Naive thymus-derived CD4-positive, alpha-beta T cell (primary cell): Measurements from ENCODE around the gene LRRC8D. TPM values are rescaled to one million over a fixed set of nuclear protein-coding genes. Genes with fewer than 3 reads are reported as not detected.

Experiments
- ATAC-seq: fragments of 150-1000 bp; cut with Tn5 transposase; 2 replicates; pipeline ENCODE4 v1.10.0; 2021; ENCODE audit warnings: mild to moderate bottlenecking, moderate library complexity
- CTCF ChIA-PET: fragments of 350-600 bp; sonication (Branson Sonifier 250); formaldehyde crosslinking; loops from one replicate; lab custom pipeline; 2021; ENCODE audit warnings: antibody characterized with exemption; lab: Charles Lee
- POLR2A ChIA-PET: fragments of 350-600 bp; sonication (Branson Sonifier 250); formaldehyde crosslinking; loops from one replicate; lab custom pipeline; 2021; ENCODE audit warnings: antibody characterized with exemption, inconsistent platforms; lab: Charles Lee
- DNase-seq, 9 donors: peaks; one replicate each; pipeline versions ENCODE4 v3.0.0 to v3.0.0-alpha.2; 2020 to 2022; ENCODE audit warnings: mixed read lengths in 1 of 9
- H3K27ac ChIP-seq: one replicate; pipeline ENCODE4 v1.7.0; 2013; ENCODE audit warnings: mild to moderate bottlenecking, low read depth, low read length, moderate library complexity
- H3K27me3 ChIP-seq, 2 donors: one replicate each; pipeline ENCODE4 v1.7.0; 2013; ENCODE audit warnings: low read length in 2 of 2, mild to moderate bottlenecking in 2 of 2, moderate library complexity in 2 of 2; ENCODE audit not compliant: control insufficient read depth in 2 of 2, insufficient read depth in 2 of 2
- H3K36me3 ChIP-seq, 3 experiments: 1 replicate in 2 of 3; 2 replicates in 1 of 3; pipeline ENCODE4 v1.7.0; 2013; ENCODE audit warnings: low read length in 3 of 3, mild to moderate bottlenecking in 3 of 3, moderate library complexity in 1 of 3; ENCODE audit not compliant: insufficient read depth in 3 of 3, control insufficient read depth in 2 of 3
- H3K4me1 ChIP-seq, 2 donors: one replicate each; pipeline ENCODE4 v1.7.0; 2013; ENCODE audit warnings: low read length in 2 of 2, mild to moderate bottlenecking in 2 of 2, moderate library complexity in 1 of 2; ENCODE audit not compliant: control insufficient read depth in 2 of 2, insufficient read depth in 2 of 2
- H3K4me3 ChIP-seq: 2 replicates; pipeline ENCODE4 v1.7.0; 2013; ENCODE audit warnings: mild to moderate bottlenecking, low read length
- H3K9me3 ChIP-seq, 3 experiments: 1 replicate in 2 of 3; 2 replicates in 1 of 3; pipeline ENCODE4 v1.7.0; 2013; ENCODE audit warnings: low read length in 3 of 3; ENCODE audit not compliant: control insufficient read depth in 2 of 3
- H3K27ac Mint-ChIP-seq, 9 donors: one replicate each; pipeline ENCODE4 v1.8.0; 2020 to 2022; ENCODE audit warnings: mixed read lengths in 9 of 9, mild to moderate bottlenecking in 8 of 9, moderate library complexity in 5 of 9, inconsistent platforms in 2 of 9
- H3K27me3 Mint-ChIP-seq, 5 donors: one replicate each; pipeline ENCODE4 v1.8.0; 2021 to 2022; ENCODE audit warnings: mixed read lengths in 5 of 5, mild to moderate bottlenecking in 1 of 5
- H3K36me3 Mint-ChIP-seq, 5 donors: one replicate each; pipeline ENCODE4 v1.8.0; 2020 to 2022; ENCODE audit warnings: mixed read lengths in 5 of 5, mild to moderate bottlenecking in 3 of 5, inconsistent platforms in 1 of 5
- H3K4me1 Mint-ChIP-seq, 7 donors: one replicate each; pipeline ENCODE4 v1.8.0; 2020 to 2022; ENCODE audit warnings: mixed read lengths in 7 of 7, mild to moderate bottlenecking in 3 of 7, inconsistent platforms in 1 of 7
- H3K4me3 Mint-ChIP-seq, 10 donors: one replicate each; pipeline ENCODE4 v1.8.0; 2020 to 2022; ENCODE audit warnings: mild to moderate bottlenecking in 10 of 10, mixed read lengths in 10 of 10, moderate library complexity in 6 of 10, inconsistent platforms in 2 of 10
- H3K9me3 Mint-ChIP-seq, 11 donors: one replicate each; pipeline ENCODE4 v1.8.0; 2020 to 2022; ENCODE audit warnings: mixed read lengths in 11 of 11, mild to moderate bottlenecking in 4 of 11, inconsistent platforms in 1 of 11, moderate library complexity in 1 of 11
- intact Hi-C, 2 donors: fragments of 100-400 bp; cut with micrococcal nuclease; formaldehyde crosslinking; loops; one replicate each; pipeline ENCODE4 v1.15.1; 2023
- polyA plus RNA-seq, 2 donors: library from polyadenylated mRNA; unstranded; fragments of 300-500 nt; fragmentation: Illumina TruSeq; gene quantifications; one replicate each; pipeline ENCODE4 v1.2.3, GENCODE V29; 2021
- total RNA-seq, 6 experiments: library from RNA in 5 of 6; stranded (reverse) in 5 of 6; gene quantifications; 1 replicate in 5 of 6; 2 replicates in 1 of 6; pipeline ENCODE4 v1.2.3 and lab custom pipeline; 2021 to 2026

Gene LRRC8D
- total and polyA plus RNA-seq, 7 experiments from 2014 or later = 21.1 to 65.7 (median 38.9) TPM

GRCh38 chr1:89809556-89809955, 11.3 kb upstream of the LRRC8D start:
- Histone ChIP-seq H3K9me3 (no peaks in the 10 kb centered on the region), H3K27ac (no peak overlapping the region), H3K27me3 (no peaks in the 10 kb centered on the region), H3K4me1 (no peaks in the 10 kb centered on the region), H3K4me3 (no peak overlapping the region), H3K36me3 (no peaks in the 10 kb centered on the region)
- H3K36me3 Mint-ChIP-seq = peaks cover 0 to 4% (median 0%) of the 10 kb centered on the region in 5 donors
- intact Hi-C loops = no loop called here
- DNase-seq (no peak), ATAC-seq (no peak)
- H3K4me1 Mint-ChIP-seq = peaks cover 0 to 2% (median 0%) of the 10 kb centered on the region in 7 donors
- ChIA-PET CTCF (interaction anchor here (1.0 to 1.7 kb wide), 3 partner anchors 177 to 183 kb away, joined by 3 to 5 read pairs (median 3); no protein-coding TSS in a partner anchor), POLR2A (no interaction called here)
- H3K27me3 Mint-ChIP-seq = peaks cover 6 to 22% (median 12%) of the 10 kb centered on the region in 5 donors
- H3K9me3 Mint-ChIP-seq = no peaks in the 10 kb centered on the region
- no peak overlapping the region for H3K27ac Mint-ChIP-seq
- no peak overlapping the region for H3K4me3 Mint-ChIP-seq

- H3K27ac Mint-ChIP-seq = no peak overlapping the region
- ChIA-PET POLR2A (no interaction called here), CTCF (interaction anchor here (0.6 kb wide), 1 partner anchor 112 kb away, joined by 3 read pairs; no protein-coding TSS in a partner anchor)
- Histone ChIP-seq H3K27ac (no peak overlapping the region), H3K4me3 (no peak overlapping the region), H3K9me3 (no peaks in the 10 kb centered on the region), H3K36me3 (no peaks in the 10 kb centered on the region), H3K27me3 (no peaks in the 10 kb centered on the region), H3K4me1 (no peaks in the 10 kb centered on the region)
- peaks cover 6 to 24% (median 16%) of the 10 kb centered on the region in 5 donors for H3K27me3 Mint-ChIP-seq
- H3K36me3 Mint-ChIP-seq = peaks cover 0 to 4% (median 0%) of the 10 kb centered on the region in 5 donors
- intact Hi-C loops = no loop called here
- no peaks in the 10 kb centered on the region for H3K9me3 Mint-ChIP-seq
- no peak overlapping the region for H3K4me3 Mint-ChIP-seq
- ATAC-seq = no peak
- no peak for DNase-seq
- peaks cover 0 to 5% (median 0%) of the 10 kb centered on the region in 7 donors for H3K4me1 Mint-ChIP-seq
Measured at GRCh38 chr1:89810302-89810701, 10.5 kb upstream of the LRRC8D start.

- Mint-ChIP-seq H3K9me3 (peaks cover 0 to 1% (median 0%) of the 10 kb centered on the region in 11 donors), H3K36me3 (peaks cover 0 to 4% (median 0%) of the 10 kb centered on the region in 5 donors), H3K27me3 (peaks cover 6 to 29% (median 16%) of the 10 kb centered on the region in 5 donors), H3K27ac (no peak overlapping the region), H3K4me3 (no peak overlapping the region), H3K4me1 (peaks cover 0 to 7% (median 4%) of the 10 kb centered on the region in 7 donors)
- Histone ChIP-seq H3K9me3 (no peaks in the 10 kb centered on the region), H3K4me3 (no peak overlapping the region), H3K27me3 (no peaks in the 10 kb centered on the region), H3K36me3 (no peaks in the 10 kb centered on the region), H3K27ac (no peak overlapping the region), H3K4me1 (no peaks in the 10 kb centered on the region)
- no peak for ATAC-seq
- no peak for DNase-seq
- CTCF ChIA-PET = no interaction called here
- intact Hi-C loops = no loop called here
- POLR2A ChIA-PET = no interaction called here
Measured at GRCh38 chr1:89810880-89811279, 10.0 kb upstream of the LRRC8D start.

- H3K27me3 ChIP-seq = no peaks in the 10 kb centered on the region
- Mint-ChIP-seq H3K27me3 (peaks cover 6 to 34% (median 16%) of the 10 kb centered on the region in 5 donors), H3K4me3 (no peak overlapping the region), H3K4me1 (peaks cover 0 to 8% (median 5%) of the 10 kb centered on the region in 7 donors), H3K9me3 (peaks cover 0 to 1% (median 0%) of the 10 kb centered on the region in 11 donors), H3K27ac (no peak overlapping the region), H3K36me3 (peaks cover 0 to 4% (median 0%) of the 10 kb centered on the region in 5 donors)
- ATAC-seq = no peak
- CTCF ChIA-PET = no interaction called here
- intact Hi-C loops = no loop called here
- H3K36me3 ChIP-seq = no peaks in the 10 kb centered on the region
- no peak overlapping the region for H3K27ac ChIP-seq
- H3K4me1 ChIP-seq = no peaks in the 10 kb centered on the region
- no peak for DNase-seq
- POLR2A ChIA-PET = no interaction called here
- no peaks in the 10 kb centered on the region for H3K9me3 ChIP-seq
- no peak overlapping the region for H3K4me3 ChIP-seq
Measured at GRCh38 chr1:89812992-89813391, 7.8 kb upstream of the LRRC8D start.

- intact Hi-C loops = no loop called here
Measured at GRCh38 chr1:89815040-89815439, 5.8 kb upstream of the LRRC8D start.

GRCh38 chr1:89815611-89816010, 5.2 kb upstream of the LRRC8D start:
- no peak overlapping the region for H3K27ac Mint-ChIP-seq
- H3K36me3 ChIP-seq = no peaks in the 10 kb centered on the region
- no peaks in the 10 kb centered on the region for H3K9me3 ChIP-seq
- peaks cover 7 to 9% of the 10 kb centered on the region in 2 donors for H3K4me1 ChIP-seq
- intact Hi-C loops = no loop called here
- H3K36me3 Mint-ChIP-seq = peaks cover 0 to 4% (median 0%) of the 10 kb centered on the region in 5 donors
- ChIA-PET CTCF (interaction anchor here (0.9 kb wide), 1 partner anchor 172 kb away, joined by 4 read pairs; no protein-coding TSS in a partner anchor), POLR2A (no interaction called here)
- no peak overlapping the region for H3K4me3 ChIP-seq
- peaks cover 0 to 1% (median 0%) of the 10 kb centered on the region in 11 donors for H3K9me3 Mint-ChIP-seq
- no peak overlapping the region for H3K27ac ChIP-seq
- no peak for DNase-seq
- ATAC-seq = peak; percentile 58
- peak overlapping the region in 1 of 10 donors; percentile 14 for H3K4me3 Mint-ChIP-seq
- peaks cover 16 to 24% (median 23%) of the 10 kb centered on the region in 7 donors for H3K4me1 Mint-ChIP-seq
- H3K27me3 ChIP-seq = no peaks in the 10 kb centered on the region
- peaks cover 4 to 40% (median 14%) of the 10 kb centered on the region in 5 donors for H3K27me3 Mint-ChIP-seq

More at GRCh38 chr1:89815040-89815439, 5.8 kb upstream of the LRRC8D start:
- ATAC-seq (no peak), DNase-seq (no peak)
- no peak overlapping the region for H3K4me3 Mint-ChIP-seq
- Histone ChIP-seq H3K36me3 (no peaks in the 10 kb centered on the region), H3K4me3 (no peak overlapping the region), H3K27ac (no peak overlapping the region), H3K4me1 (peaks cover 3 to 6% of the 10 kb centered on the region in 2 donors), H3K27me3 (no peaks in the 10 kb centered on the region), H3K9me3 (no peaks in the 10 kb centered on the region)
- CTCF ChIA-PET = no interaction called here
- POLR2A ChIA-PET = no interaction called here
- peaks cover 0 to 1% (median 0%) of the 10 kb centered on the region in 11 donors for H3K9me3 Mint-ChIP-seq
- H3K4me1 Mint-ChIP-seq = peaks cover 10 to 20% (median 17%) of the 10 kb centered on the region in 7 donors
- peaks cover 6 to 40% (median 14%) of the 10 kb centered on the region in 5 donors for H3K27me3 Mint-ChIP-seq
- H3K27ac Mint-ChIP-seq = no peak overlapping the region
- peaks cover 0 to 4% (median 0%) of the 10 kb centered on the region in 5 donors for H3K36me3 Mint-ChIP-seq
